Activated naive CD4-positive, alpha-beta T cell treated with anti-CD3 and anti-CD28 coated beads, Interleukin-2, amount 10 ng/mL, durations not matched to agents 7 days and 5 days (primary cell): ENCODE results near the gene ATP8A1.

Experiments used
- CTCF ChIA-PET: fragments of 350-600 bp; sonication (Branson Sonifier 250); formaldehyde crosslinking; loops from one replicate; lab custom pipeline; 2021; ENCODE audit warnings: antibody characterized with exemption; lab: Charles Lee
- DNase-seq: peaks from one replicate; pipeline ENCODE4 v3.0.0-alpha.2; 2020
- H3K27ac Mint-ChIP-seq: one replicate; pipeline ENCODE4 v1.8.0; 2021; ENCODE audit warnings: mild to moderate bottlenecking, moderate library complexity, mixed read lengths
- H3K27me3 Mint-ChIP-seq: one replicate; pipeline ENCODE4 v1.8.0; 2021; ENCODE audit warnings: mild to moderate bottlenecking, mixed read lengths
- H3K36me3 Mint-ChIP-seq: one replicate; pipeline ENCODE4 v1.8.0; 2021; ENCODE audit warnings: mixed read lengths
- H3K4me1 Mint-ChIP-seq: one replicate; pipeline ENCODE4 v1.8.0; 2021; ENCODE audit warnings: mixed read lengths
- H3K4me3 Mint-ChIP-seq: one replicate; pipeline ENCODE4 v1.8.0; 2021; ENCODE audit warnings: mild to moderate bottlenecking, moderate library complexity, mixed read lengths
- H3K9me3 Mint-ChIP-seq: one replicate; pipeline ENCODE4 v1.8.0; 2021; ENCODE audit warnings: mixed read lengths

Gene ATP8A1

GRCh38 chr4:42360256-42360669 is 296.6 kb downstream of the ATP8A1 start:
- peaks cover 3% of the 10 kb centered on the region for H3K4me1 Mint-ChIP-seq
- CTCF ChIA-PET, result no interaction called here
- no peaks in the 10 kb centered on the region for H3K9me3 Mint-ChIP-seq
- DNase-seq, result no peak
- H3K27ac Mint-ChIP-seq, result no peak overlapping the region
- no peaks in the 10 kb centered on the region for H3K36me3 Mint-ChIP-seq
- H3K27me3 Mint-ChIP-seq, result peaks cover 48% of the 10 kb centered on the region
- no peak overlapping the region for H3K4me3 Mint-ChIP-seq

GRCh38 chr4:42359711-42360110 is 297.2 kb downstream of the ATP8A1 start:
- DNase-seq, result no peak
- no peaks in the 10 kb centered on the region for H3K36me3 Mint-ChIP-seq
- H3K27ac Mint-ChIP-seq, result no peak overlapping the region
- H3K4me3 Mint-ChIP-seq, result no peak overlapping the region
- H3K9me3 Mint-ChIP-seq, result no peaks in the 10 kb centered on the region
- peaks cover 48% of the 10 kb centered on the region for H3K27me3 Mint-ChIP-seq
- CTCF ChIA-PET, result no interaction called here
- peaks cover 3% of the 10 kb centered on the region for H3K4me1 Mint-ChIP-seq
